Umbilical cord (tissue), 2 donors: ENCODE data around the gene PLCB1. TPM values are rescaled to one million over a fixed set of nuclear protein-coding genes. Genes with fewer than 3 reads are reported as not detected.

Source experiments
- DNase-seq: peaks from one replicate; pipeline ENCODE4 v3.0.0-alpha.2; 2015; ENCODE audit warnings: low spot score
- total RNA-seq: library from RNA; depleted of rRNA; stranded (reverse); fragments of >200 nt; gene quantifications from one replicate; pipeline ENCODE4 v1.2.3, GENCODE V29; 2014; ENCODE audit warnings: low replicate concordance; ENCODE audit not compliant: insufficient read depth

Gene PLCB1
- total RNA-seq, 1 donor from 2014 or later, result 49.1 TPM

GRCh38 chr20:8774412-8774811, 642.3 kb downstream of the PLCB1 start:
- peak; percentile 32 for DNase-seq

GRCh38 chr20:8777911-8778310, 645.8 kb downstream of the PLCB1 start:
- no peak for DNase-seq

GRCh38 chr20:8778387-8778786, 646.3 kb downstream of the PLCB1 start:
- no peak for DNase-seq

GRCh38 chr20:8780915-8781314, 648.8 kb downstream of the PLCB1 start:
- DNase-seq, result no peak

DNA sequence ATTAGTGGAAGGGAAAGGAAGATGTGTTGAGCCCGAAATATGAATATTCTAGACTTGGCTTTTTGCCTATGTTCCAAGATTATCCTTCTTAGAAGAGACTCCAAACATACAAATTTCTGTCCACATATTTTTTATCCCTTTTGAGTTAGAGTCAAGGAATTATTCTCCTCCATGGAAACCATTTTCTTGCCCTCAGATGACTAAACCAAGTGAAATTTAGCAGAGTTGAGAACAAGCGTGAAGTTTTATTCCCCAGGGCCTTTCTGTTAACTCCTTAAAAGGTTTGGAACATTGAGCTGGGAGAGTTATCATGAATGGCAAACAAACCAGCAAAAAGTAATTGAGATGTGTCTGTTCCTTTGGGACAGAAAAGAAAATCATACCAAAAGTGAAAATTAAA, 650.7 kb downstream of the PLCB1 start:
- DNase-seq, result peak; percentile 67

DNA sequence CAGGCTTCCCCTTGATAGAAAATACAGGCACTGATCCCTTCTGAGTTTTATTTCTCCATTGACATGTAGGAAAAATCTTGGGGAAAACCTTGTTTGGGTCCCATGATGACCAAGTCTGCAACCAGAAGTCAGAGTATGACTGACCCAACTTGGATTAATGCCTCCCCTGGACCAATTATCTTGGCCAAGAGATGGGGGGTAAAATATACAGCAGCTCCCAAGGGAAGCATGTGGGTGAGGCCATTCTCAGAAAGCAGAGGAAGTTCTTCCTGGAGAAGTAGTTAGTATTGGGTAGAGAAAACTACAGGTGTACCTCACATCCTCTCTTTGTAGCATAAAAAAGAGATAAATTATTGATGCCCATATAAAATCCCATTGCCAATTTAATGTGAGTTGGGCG, 651.7 kb downstream of the PLCB1 start:
- DNase-seq, result no peak

DNA sequence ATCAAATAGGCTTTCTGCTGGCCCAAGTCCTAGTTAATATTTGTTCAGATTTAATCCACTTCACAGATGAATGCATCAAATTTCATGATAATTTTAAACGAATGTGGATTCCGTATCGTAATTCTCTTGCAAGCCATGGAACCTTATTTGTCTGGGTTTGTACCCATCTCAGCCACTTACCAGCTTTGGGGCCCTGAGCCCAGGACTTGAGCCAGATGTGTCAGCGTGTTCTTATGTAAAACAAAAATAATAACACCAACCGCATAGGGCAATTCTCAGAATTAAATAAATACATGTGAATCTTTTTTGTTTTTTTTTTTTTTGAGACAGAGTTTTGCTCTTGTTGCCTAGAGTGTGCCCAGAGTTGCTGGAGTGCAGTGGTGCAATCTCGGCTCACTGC, 654.3 kb downstream of the PLCB1 start:
- DNase-seq, result no peak

DNA sequence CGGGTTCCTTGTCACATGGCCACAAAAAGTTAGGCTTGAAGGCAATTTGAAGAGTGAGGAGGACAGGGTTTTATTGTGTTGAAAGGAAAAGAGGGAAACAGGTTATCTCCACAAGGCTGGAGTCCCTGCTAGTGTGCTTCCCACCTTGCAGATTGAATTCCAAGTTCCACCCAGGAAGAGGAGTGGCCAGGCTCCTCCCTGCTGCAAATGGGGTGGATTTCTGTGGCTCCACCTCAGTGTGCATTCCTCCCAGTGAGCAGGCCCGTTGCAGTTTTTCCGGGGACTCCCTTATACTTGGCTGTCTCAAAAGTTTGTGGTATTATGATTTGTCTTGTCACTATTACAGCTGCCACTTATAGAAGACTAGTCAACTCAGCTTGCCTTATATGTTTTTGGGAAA, 655.0 kb downstream of the PLCB1 start:
- DNase-seq, result no peak

DNA sequence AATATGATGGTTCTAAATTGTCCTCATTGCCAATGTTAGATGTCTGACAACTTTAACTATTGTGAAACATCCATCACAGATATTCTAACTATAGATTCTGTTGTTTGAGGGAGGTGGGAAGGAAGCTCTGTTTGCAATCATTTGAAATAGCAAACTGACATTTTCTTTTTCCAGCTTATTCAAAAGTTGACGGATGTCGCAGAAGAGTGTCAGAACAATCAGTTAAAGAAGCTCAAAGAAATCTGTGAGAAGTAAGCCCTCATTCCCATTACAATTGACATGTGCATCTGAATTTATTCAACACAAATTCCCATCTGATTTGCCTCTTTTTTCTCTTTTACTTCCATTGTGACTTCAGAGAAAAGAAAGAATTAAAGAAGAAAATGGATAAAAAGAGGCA, 656.2 kb downstream of the PLCB1 start:
- no peak for DNase-seq

- DNase-seq, result peak; percentile 25
These were observed 656.8 kb downstream of the PLCB1 start for GRCh38 chr20:8788831-8789230.

DNA sequence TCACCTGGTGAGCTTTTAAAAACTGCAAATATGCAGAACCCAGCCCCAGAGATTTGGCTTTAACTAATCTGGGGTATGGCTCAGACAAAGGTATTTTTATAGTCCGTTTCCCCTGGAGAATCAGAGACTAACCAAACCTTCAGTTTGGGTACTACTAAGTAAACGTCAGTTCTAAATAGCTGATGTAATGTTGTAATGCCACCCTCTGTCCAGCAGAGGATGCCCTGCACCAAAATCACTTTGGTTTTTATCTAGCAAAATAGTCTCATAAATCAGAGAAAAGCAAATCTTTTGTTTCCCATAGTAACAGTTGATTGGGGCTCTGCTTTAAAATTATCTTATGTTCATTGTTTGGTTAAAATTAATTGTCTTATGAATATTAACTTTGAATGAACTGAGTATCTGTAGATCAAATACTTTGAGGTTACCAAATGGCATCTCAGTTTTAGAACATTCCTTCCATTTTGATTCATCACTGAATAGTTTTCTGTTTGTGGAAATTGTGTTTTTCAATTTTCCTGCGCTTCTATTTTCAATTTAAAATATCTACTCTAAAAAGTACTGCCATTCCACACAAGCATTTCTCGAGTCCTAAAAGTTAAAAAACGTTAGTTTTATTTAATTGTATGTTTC, 658.5 kb downstream of the PLCB1 start:
- DNase-seq, result peak; percentile 37

- DNase-seq, result no peak
These were observed 663.3 kb downstream of the PLCB1 start for GRCh38 chr20:8795404-8795803.

- peak; percentile 61 for DNase-seq
These were observed 664.1 kb downstream of the PLCB1 start for GRCh38 chr20:8796088-8796660.

DNA sequence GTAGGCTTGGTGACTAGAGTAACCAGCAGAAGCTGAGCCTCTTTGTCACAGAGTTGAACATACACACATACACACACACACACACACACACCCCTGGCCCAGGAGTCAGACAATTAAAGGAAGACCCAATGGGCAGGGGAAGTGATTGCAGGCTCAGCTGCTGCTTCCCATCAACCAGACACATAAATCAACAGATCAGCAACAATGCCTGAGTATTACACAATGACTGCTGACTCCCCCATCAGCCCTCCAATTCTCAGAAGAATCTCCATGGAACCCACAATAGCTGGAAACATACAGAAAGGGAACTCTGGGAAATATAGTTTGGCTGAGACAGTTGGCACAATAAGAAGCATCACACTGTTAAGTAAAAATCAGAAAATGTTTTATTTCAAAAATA, 666.4 kb downstream of the PLCB1 start:
- DNase-seq, result no peak

DNA sequence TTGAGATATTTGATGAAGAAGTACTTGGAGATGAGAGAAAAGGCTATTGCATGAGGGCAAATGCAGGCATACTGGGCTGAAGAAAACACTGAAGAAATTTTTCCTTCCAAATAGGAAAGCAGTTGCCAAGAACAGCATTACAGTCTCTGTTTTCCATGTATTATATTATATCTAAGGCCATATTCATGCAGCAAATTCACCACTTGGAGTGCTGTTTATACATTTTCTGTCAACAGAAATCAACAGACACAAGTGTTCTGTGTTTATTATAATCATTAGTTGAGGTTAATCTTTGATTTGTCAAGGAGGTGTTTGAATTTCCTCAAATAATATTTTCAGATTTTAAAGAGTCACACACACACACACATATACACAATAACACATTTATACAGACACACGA, 668.0 kb downstream of the PLCB1 start:
- no peak for DNase-seq

DNA sequence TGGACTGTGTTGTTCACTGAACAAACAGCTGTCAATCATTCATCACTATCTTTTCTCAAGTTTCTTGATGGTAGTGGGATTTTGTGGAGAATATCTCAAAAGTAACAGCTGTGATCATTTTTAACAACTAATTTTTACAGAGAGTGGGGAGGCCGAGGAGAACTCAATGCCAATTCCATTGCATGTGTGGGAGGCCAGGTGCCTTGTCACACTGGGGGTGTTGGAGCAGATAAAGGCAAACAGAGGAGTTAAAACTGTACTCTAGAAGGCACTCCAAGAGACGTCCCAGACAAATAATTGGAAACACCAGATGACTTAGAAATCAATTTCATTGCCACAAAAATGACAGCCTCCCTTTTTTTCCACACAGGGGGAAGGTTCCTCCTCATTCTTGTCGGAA, 669.6 kb downstream of the PLCB1 start:
- no peak for DNase-seq

DNA sequence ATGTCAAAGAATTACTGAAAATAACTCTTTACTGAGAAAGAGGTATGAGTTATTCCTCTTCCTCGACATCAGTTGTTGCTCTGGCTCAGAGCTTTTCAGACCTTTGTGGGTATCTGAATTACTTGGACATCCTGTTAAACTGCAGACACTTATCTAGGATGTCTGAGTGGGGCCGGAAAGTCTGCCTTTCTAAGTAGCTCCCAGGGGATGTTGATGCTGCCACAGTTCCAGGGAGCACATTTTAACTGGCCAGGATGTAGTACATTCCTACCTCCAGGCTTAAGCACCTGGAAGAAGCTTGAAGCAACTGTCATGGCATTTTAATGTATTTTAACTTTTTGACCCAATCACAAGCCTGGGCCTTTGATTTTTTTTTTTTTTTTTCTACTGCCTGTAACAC, 671.0 kb downstream of the PLCB1 start:
- DNase-seq, result no peak

- no peak for DNase-seq
These were observed 671.9 kb downstream of the PLCB1 start for GRCh38 chr20:8803941-8804340.

- DNase-seq, result no peak
These were observed 673.8 kb downstream of the PLCB1 start for GRCh38 chr20:8805737-8806442.

GRCh38 chr20:8807480-8808201, 675.6 kb downstream of the PLCB1 start:
- DNase-seq, result no peak

DNA sequence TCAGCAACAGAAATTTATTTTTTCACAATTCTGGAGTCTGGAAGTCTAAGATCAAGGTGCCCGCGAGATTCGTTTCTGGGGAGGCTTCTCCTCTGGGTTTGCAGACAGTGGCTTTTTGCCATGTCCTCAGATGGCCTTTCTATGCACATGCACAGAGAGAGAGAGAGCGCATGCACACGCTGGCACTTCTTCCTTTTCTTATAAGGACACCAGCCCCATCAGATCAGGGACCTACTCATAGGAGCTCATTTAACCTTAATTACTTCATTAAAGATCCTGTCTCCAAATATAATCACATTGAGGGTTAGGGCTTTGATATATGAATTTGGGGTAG, 676.1 kb downstream of the PLCB1 start:
- DNase-seq, result no peak

DNA sequence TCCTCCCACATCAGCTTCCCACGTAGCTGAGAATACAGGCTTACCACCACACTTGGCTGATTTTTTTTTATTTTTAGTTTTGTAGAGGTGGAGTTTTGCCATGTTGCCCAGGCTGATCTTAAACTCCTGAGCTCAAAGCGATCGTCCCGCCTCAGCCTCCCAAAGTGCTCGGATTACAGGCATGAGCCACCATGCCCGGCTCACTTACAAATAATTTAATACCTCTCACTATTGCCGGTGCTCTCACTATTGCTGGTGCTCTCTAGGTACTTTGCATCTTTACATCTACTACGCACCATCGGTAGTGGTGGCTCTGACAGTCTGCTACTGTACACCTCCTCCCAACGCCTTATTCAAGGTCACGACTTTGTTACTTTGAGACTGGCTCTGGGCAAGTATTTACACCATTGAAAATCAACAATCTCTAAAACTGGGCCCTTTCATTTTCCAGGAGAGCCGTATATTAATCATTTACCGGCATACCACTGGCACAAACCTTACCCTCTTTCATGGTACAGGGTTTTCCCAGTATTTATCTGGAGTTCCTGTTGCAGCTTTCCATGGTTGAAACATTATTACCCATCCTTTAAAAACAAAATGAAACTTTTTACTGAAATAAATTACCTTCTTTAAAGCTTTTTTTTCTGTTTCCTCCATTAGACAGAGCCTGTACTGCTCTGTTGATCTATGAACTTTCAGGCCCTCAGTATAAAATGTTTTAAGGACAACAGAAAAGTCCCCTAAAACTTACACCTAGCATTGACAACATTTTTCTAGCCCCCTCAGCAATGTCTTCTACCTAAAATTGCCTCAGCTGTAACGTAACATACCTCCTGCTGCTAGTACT, 677.3 kb downstream of the PLCB1 start:
- DNase-seq, result no peak
